Measurements from ENCODE around the gene CADM3. TPM values are rescaled to one million over a fixed set of nuclear protein-coding genes. Genes with fewer than 3 reads are reported as not detected.

Gene CADM3
- total RNA-seq, 1 donor from 2014 or later: 6.9 TPM

DNA sequence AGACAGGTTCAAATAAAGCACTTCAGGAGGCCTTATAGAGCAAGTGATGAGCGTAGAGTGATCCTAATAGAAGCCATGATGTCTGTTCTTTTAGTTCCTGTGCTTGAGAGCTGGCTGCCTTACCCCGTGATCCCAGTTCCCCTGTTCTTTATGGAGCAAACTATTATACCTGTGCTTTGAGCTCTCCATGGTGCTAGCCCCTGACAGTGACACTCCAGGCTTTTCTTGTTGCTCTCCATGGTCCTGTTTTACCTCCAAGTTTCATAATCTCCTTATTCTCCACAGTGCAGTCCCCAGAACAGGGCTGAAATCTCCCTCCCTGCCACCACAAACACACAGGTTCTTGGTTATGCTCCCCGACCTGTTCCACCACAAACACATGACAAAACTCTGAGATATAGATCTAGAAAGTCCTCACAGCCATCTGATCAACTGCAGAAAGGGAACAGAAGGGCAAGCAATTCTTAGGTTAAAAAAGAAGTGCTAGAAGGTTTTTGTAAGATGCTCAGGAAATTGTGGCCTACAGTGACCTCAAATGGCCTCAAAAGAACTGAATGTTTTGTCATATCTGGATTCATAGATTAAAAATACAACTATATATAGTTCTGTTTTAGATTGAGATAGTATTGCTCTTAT, 6.0 kb downstream of the CADM3 start:
- no peak overlapping the region for H3K4me3 Mint-ChIP-seq

DNA sequence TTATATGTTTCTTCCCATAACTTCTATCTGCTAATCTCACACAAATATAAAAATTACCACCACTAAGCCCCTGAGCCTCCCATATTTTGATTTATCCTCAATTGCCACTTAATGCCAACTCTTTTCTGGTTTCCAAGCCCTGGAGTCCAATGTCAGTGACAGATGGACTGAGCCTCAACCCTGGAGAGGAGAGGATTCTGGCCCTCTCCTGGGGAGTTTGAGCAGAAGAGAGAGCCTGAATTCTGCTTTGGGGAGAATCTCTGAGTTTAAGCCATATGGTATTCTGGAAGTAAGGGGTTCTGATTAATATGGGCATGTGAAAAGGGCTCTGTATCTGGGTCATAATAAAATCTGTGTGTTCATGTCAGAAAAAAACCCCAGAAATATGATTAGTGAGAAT, 8.5 kb downstream of the CADM3 start:
- no peak for DNase-seq (ENCODE audit: low spot score)
- H3K9me3 ChIP-seq (ENCODE audit: low read depth): no peaks in the 10 kb centered on the region
- H3K36me3 ChIP-seq: no peaks in the 10 kb centered on the region
- no peak overlapping the region for H2AFZ ChIP-seq (replicated peaks)
- H3K9ac ChIP-seq: no peak overlapping the region
- no peaks in the 10 kb centered on the region for H3K27me3 ChIP-seq
- H3K36me3 Mint-ChIP-seq: no peaks in the 10 kb centered on the region
- H3K4me1 ChIP-seq: no peaks in the 10 kb centered on the region
- no peaks in the 10 kb centered on the region for H3K4me1 Mint-ChIP-seq
- no peaks in the 10 kb centered on the region for H3K27me3 Mint-ChIP-seq (ENCODE audit: insufficient read depth, low read depth)
- no peak overlapping the region for H3K27ac Mint-ChIP-seq
- H4K20me1 ChIP-seq (ENCODE audit: low read depth): peaks cover 85% of the 10 kb centered on the region
- H3K4me3 ChIP-seq: no peak overlapping the region
- no peak overlapping the region for H3K27ac ChIP-seq
- H3F3A ChIP-seq (ENCODE audit: low read depth): no peaks in the 10 kb centered on the region
- no peak overlapping the region for H3K4me2 ChIP-seq
- no peak overlapping the region for H3K4me3 Mint-ChIP-seq
- TF ChIP-seq EZH2 (IDR thresholded peaks at IDR 0.05) (no peak), EZH2phosphoT487 (IDR thresholded peaks at IDR 0.05) (no peak)
- TF ChIP-seq, protein P1, sequence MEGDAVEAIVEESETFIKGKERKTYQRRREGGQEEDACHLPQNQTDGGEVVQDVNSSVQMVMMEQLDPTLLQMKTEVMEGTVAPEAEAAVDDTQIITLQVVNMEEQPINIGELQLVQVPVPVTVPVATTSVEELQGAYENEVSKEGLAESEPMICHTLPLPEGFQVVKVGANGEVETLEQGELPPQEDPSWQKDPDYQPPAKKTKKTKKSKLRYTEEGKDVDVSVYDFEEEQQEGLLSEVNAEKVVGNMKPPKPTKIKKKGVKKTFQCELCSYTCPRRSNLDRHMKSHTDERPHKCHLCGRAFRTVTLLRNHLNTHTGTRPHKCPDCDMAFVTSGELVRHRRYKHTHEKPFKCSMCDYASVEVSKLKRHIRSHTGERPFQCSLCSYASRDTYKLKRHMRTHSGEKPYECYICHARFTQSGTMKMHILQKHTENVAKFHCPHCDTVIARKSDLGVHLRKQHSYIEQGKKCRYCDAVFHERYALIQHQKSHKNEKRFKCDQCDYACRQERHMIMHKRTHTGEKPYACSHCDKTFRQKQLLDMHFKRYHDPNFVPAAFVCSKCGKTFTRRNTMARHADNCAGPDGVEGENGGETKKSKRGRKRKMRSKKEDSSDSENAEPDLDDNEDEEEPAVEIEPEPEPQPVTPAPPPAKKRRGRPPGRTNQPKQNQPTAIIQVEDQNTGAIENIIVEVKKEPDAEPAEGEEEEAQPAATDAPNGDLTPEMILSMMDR (IDR thresholded peaks at IDR 0.05): no peak
- no peaks in the 10 kb centered on the region for H3K9me3 Mint-ChIP-seq
- H3K79me2 ChIP-seq (ENCODE audit: low read depth): peaks cover 17% of the 10 kb centered on the region

More for the DNA sequence above, 6.0 kb downstream of the CADM3 start:
- DNase-seq (ENCODE audit: low spot score): peak; percentile 93
- no peaks in the 10 kb centered on the region for H3K9me3 Mint-ChIP-seq
- Histone ChIP-seq H3K4me3 (no peak overlapping the region), H2AFZ (replicated peaks) (no peak overlapping the region), H3K79me2 (ENCODE audit: low read depth) (peaks cover 8% of the 10 kb centered on the region), H3K36me3 (no peaks in the 10 kb centered on the region), H3K27ac (no peak overlapping the region), H3K9me3 (ENCODE audit: low read depth) (no peaks in the 10 kb centered on the region), H3K4me2 (no peak overlapping the region), H3F3A (ENCODE audit: low read depth) (no peaks in the 10 kb centered on the region), H3K27me3 (no peaks in the 10 kb centered on the region), H4K20me1 (ENCODE audit: low read depth) (peaks cover 99% of the 10 kb centered on the region), H3K4me1 (peaks cover 4% of the 10 kb centered on the region), H3K9ac (no peak overlapping the region)
- H3K27me3 Mint-ChIP-seq (ENCODE audit: insufficient read depth, low read depth): peaks cover 3% of the 10 kb centered on the region
- peaks cover 7% of the 10 kb centered on the region for H3K4me1 Mint-ChIP-seq
- no peak overlapping the region for H3K27ac Mint-ChIP-seq
- TF ChIP-seq, protein P1 (IDR thresholded peaks at IDR 0.05): no peak
- TF ChIP-seq EZH2phosphoT487 (IDR thresholded peaks at IDR 0.05): no peak
- no peak for TF ChIP-seq EZH2 (IDR thresholded peaks at IDR 0.05)
- H3K36me3 Mint-ChIP-seq: no peaks in the 10 kb centered on the region

DNA sequence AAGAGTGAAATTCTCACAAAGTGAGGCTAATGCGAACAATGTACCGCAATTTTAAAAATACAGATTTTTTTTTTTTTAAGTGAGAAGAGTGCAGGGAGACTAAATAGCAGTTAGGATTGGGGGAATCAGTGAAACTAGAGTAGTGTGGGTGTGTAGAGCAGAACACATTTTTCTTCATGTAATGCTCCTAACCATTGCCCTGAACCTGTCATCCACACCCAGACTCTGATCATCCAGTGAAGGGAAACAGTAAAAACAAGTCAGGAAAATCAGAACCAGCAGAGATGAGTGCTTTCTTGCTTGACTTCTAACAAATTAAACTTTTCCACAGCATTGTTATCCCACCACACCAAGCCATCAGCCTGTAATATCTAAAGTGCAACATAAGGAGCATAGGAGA, 9.1 kb downstream of the CADM3 start:
- no peaks in the 10 kb centered on the region for H3F3A ChIP-seq (ENCODE audit: low read depth)
- no peak overlapping the region for H3K4me3 Mint-ChIP-seq
- no peak for TF ChIP-seq EZH2phosphoT487 (IDR thresholded peaks at IDR 0.05)
- TF ChIP-seq, protein P1 (IDR thresholded peaks at IDR 0.05): no peak
- TF ChIP-seq EZH2 (IDR thresholded peaks at IDR 0.05): no peak
- H3K27me3 Mint-ChIP-seq (ENCODE audit: insufficient read depth, low read depth): no peaks in the 10 kb centered on the region
- no peaks in the 10 kb centered on the region for H3K36me3 ChIP-seq
- no peak overlapping the region for H3K27ac ChIP-seq
- no peaks in the 10 kb centered on the region for H3K36me3 Mint-ChIP-seq
- H3K27me3 ChIP-seq: no peaks in the 10 kb centered on the region
- no peaks in the 10 kb centered on the region for H3K9me3 Mint-ChIP-seq
- H3K27ac Mint-ChIP-seq: no peak overlapping the region
- H3K4me1 Mint-ChIP-seq: no peaks in the 10 kb centered on the region
- no peaks in the 10 kb centered on the region for H3K9me3 ChIP-seq (ENCODE audit: low read depth)
- H4K20me1 ChIP-seq (ENCODE audit: low read depth): peaks cover 79% of the 10 kb centered on the region
- H3K79me2 ChIP-seq (ENCODE audit: low read depth): peaks cover 21% of the 10 kb centered on the region
- no peak overlapping the region for H3K4me3 ChIP-seq
- no peak overlapping the region for H3K4me2 ChIP-seq
- no peak overlapping the region for H2AFZ ChIP-seq (replicated peaks)
- no peak overlapping the region for H3K9ac ChIP-seq
- no peak for DNase-seq (ENCODE audit: low spot score)
- H3K4me1 ChIP-seq: no peaks in the 10 kb centered on the region

All from neural progenitor cell (in vitro differentiated cells).